A673 (cell line): ENCODE results near the gene LCN1. TPM values are rescaled to one million over a fixed set of nuclear protein-coding genes. Genes with fewer than 3 reads are reported as not detected.

ENCODE experiments used
- BruUV-seq: library from RNA; stranded (reverse); fragments of 400-500 nt; replicated peaks from 2 replicates; lab custom pipeline; 2021; lab: Mats Ljungman, UMichigan
- CTCF ChIA-PET: fragments of 300-600 bp; sonication (Branson Sonifier 250); formaldehyde crosslinking; loops from one replicate; lab custom pipeline; 2022; ENCODE audit warnings: antibody characterized with exemption; lab: Charles Lee
- POLR2A ChIA-PET: fragments of 300-600 bp; sonication (Branson Sonifier 250); formaldehyde crosslinking; loops from one replicate; lab custom pipeline; 2022; ENCODE audit warnings: antibody characterized with exemption; ENCODE audit not compliant: low non-redundant PET; lab: Charles Lee
- DNase-seq: peaks from one replicate; pipeline ENCODE4 v3.0.0-alpha.2; 2015; ENCODE audit warnings: low spot score
- H3K27ac ChIP-seq: fragments of 200-600 bp; sonication (generic); 2 replicates; pipeline ENCODE4 v1.5.1; 2016; ENCODE audit warnings: mixed run types, low read depth, mild to moderate bottlenecking, mixed read lengths, antibody characterized with exemption, low read length; ENCODE audit not compliant: poor library complexity, severe bottlenecking
- H3K27me3 ChIP-seq: fragments of 200-600 bp; sonication (generic); replicated peaks from 2 replicates; pipeline ENCODE4 v1.6.1; 2017; ENCODE audit warnings: mixed run types, low read depth, mild to moderate bottlenecking, mixed read lengths, antibody characterized with exemption, low read length; ENCODE audit not compliant: insufficient read depth, poor library complexity
- H3K36me3 ChIP-seq: fragments of 200-600 bp; sonication (generic); 2 replicates; pipeline ENCODE4 v1.6.1; 2016; ENCODE audit warnings: mixed run types, mild to moderate bottlenecking, mixed read lengths, antibody characterized with exemption, low read length; ENCODE audit not compliant: insufficient read depth, poor library complexity, severe bottlenecking
- H3K4me1 ChIP-seq: fragments of 200-600 bp; sonication (generic); 2 replicates; pipeline ENCODE4 v1.6.1; 2017; ENCODE audit warnings: mixed run types, mild to moderate bottlenecking, mixed read lengths, antibody characterized with exemption, low read length; ENCODE audit not compliant: insufficient read depth, poor library complexity, severe bottlenecking
- H3K4me3 ChIP-seq: fragments of 200-600 bp; sonication (generic); 2 replicates; pipeline ENCODE4 v1.5.1; 2016; ENCODE audit warnings: low read depth, mixed run types, mild to moderate bottlenecking, mixed read lengths, low read length; ENCODE audit not compliant: poor library complexity, severe bottlenecking
- H3K9me3 ChIP-seq: fragments of 200-600 bp; sonication (generic); 2 replicates; pipeline ENCODE4 v1.6.1; 2016; ENCODE audit warnings: mixed run types, low read depth, mild to moderate bottlenecking, mixed read lengths, antibody characterized with exemption, low read length; ENCODE audit not compliant: poor library complexity, severe bottlenecking
- EZH2 ChIP-seq: fragments of 200-600 bp; sonication (generic); IDR thresholded peaks from 2 replicates; pipeline ENCODE4 v1.6.1; 2017; ENCODE audit warnings: borderline replicate concordance, low read depth, mild to moderate bottlenecking, mixed read lengths, antibody characterized with exemption, low read length; ENCODE audit not compliant: poor library complexity, severe bottlenecking
- intact Hi-C: fragments of 100-400 bp; cut with micrococcal nuclease; formaldehyde crosslinking; loops from one replicate; pipeline ENCODE4 v1.10.0; 2022; ENCODE audit not compliant: unreplicated experiment
- total RNA-seq: library from RNA; stranded (reverse); gene quantifications from 2 replicates; pipeline ENCODE4 v1.2.3, GENCODE V29; 2021
- TF ChIP-seq, protein P1 (sequence below): fragments of 300-800, 200-600 bp; sonication (generic); conservative IDR thresholded peaks from 2 replicates; pipeline ENCODE4 v1.5.1; 2017; ENCODE audit warnings: low read depth, mild to moderate bottlenecking, antibody characterized with exemption, low read length, moderate library complexity, mixed read lengths

Gene LCN1
- total RNA-seq, 1 experiment from 2014 or later, result not detected

DNA sequence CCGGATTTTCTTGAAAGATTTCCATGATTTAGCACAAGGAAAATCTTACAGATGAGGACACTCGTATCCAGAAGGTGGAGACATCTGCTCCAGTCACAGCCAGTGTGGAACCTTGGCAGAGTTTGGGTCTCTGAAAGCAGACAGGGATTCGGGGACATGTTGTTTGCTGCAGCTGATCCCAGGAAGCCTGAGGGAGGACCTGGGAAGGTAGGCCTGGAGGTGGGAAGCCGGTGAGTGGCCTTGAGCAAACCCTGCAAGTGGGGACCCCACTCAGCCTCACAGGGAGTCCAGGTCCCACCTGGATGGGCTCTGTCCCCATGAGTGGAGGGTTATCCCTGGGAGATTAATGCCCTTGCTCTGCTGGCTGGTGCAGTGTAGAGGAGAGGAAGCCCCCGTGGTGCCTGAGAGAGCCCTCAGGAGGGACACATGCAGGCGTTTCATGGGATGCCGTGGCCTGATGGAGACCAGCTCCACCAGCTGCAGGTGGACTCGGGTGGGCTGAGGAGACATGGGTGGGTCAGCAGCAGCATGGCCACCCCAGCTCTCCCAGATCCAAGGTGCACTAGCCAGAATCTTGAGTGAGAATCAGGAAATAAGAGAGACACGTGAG lies 12.9 kb upstream of the LCN1 start:
- Histone ChIP-seq H3K4me3 (no peak overlapping the region), H3K36me3 (peaks cover 19% of the 10 kb centered on the region), H3K9me3 (no peaks in the 10 kb centered on the region), H3K27ac (no peak overlapping the region), H3K4me1 (no peaks in the 10 kb centered on the region), H3K27me3 (no peaks in the 10 kb centered on the region)
- BruUV-seq, result no TSS peak
- no peak for DNase-seq
- intact Hi-C loops, result no loop called here
- ChIA-PET CTCF (no interaction called here), POLR2A (no interaction called here)
- TF ChIP-seq, protein P1, sequence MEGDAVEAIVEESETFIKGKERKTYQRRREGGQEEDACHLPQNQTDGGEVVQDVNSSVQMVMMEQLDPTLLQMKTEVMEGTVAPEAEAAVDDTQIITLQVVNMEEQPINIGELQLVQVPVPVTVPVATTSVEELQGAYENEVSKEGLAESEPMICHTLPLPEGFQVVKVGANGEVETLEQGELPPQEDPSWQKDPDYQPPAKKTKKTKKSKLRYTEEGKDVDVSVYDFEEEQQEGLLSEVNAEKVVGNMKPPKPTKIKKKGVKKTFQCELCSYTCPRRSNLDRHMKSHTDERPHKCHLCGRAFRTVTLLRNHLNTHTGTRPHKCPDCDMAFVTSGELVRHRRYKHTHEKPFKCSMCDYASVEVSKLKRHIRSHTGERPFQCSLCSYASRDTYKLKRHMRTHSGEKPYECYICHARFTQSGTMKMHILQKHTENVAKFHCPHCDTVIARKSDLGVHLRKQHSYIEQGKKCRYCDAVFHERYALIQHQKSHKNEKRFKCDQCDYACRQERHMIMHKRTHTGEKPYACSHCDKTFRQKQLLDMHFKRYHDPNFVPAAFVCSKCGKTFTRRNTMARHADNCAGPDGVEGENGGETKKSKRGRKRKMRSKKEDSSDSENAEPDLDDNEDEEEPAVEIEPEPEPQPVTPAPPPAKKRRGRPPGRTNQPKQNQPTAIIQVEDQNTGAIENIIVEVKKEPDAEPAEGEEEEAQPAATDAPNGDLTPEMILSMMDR, result no peak
- no peak for TF ChIP-seq EZH2

DNA sequence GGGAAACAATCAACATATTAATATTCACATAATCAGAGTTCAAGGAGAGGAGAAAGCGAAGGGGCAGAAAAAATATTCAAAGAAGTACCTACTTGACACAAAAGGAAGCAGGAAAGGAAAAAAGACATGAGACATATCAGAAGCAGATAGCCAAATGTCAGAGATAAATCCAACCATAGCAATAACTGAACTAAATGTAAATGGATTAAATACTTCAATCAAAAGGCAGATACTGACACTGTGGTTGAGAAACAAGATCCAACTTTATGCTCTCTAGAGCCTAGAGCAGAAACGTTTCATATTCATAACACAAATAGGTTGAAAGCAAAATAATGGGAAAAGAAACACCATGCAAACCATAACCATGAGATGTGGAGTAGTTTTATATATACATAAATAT lies 11.8 kb upstream of the LCN1 start:
- BruUV-seq, result no TSS peak
- POLR2A ChIA-PET, result no interaction called here
- no peak overlapping the region for H3K4me3 ChIP-seq
- no peak for DNase-seq
- peaks cover 9% of the 10 kb centered on the region for H3K36me3 ChIP-seq
- no peak overlapping the region for H3K27ac ChIP-seq
- no peaks in the 10 kb centered on the region for H3K9me3 ChIP-seq
- TF ChIP-seq, protein P1, result no peak
- no peak for TF ChIP-seq EZH2
- CTCF ChIA-PET, result no interaction called here
- H3K27me3 ChIP-seq, result no peaks in the 10 kb centered on the region
- intact Hi-C loops, result no loop called here
- no peaks in the 10 kb centered on the region for H3K4me1 ChIP-seq

DNA sequence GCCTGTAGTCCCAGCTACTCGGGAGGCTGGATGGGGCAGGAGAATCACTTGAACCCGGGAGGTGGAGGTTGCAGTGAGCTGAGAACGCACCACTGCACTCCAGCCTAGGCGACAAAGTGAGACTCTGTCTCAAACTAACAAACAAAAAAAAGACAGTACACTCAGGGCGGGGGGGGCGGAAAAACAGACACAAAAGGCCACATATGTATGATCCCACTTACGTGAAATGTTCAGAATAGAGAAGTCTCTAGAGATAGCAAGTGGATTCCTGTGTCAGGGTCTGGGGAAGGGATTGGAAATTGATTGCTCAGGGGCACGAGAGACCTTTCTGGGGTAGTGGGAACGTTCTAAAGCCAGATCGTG lies 9.0 kb upstream of the LCN1 start:
- BruUV-seq, result no TSS peak
- Histone ChIP-seq H3K27ac (no peak overlapping the region), H3K27me3 (no peaks in the 10 kb centered on the region), H3K36me3 (no peaks in the 10 kb centered on the region), H3K4me1 (no peaks in the 10 kb centered on the region), H3K9me3 (no peaks in the 10 kb centered on the region), H3K4me3 (no peak overlapping the region)
- no peak for TF ChIP-seq EZH2
- TF ChIP-seq, protein P1, result no peak
- CTCF ChIA-PET, result no interaction called here
- no peak for DNase-seq
- intact Hi-C loops, result no loop called here
- POLR2A ChIA-PET, result no interaction called here
